NCI-H748 (cell line): Measurements from ENCODE around the gene MCHR1.
A peak's percentile ranks its signal among the peaks of the same experiment; 100 is the strongest.

Experiments used
- DNase-seq: peaks from one replicate; lab custom pipeline; 2025; ENCODE audit not compliant: unreplicated experiment; lab: John Stamatoyannopoulos, UW

The MCHR1 gene

GRCh38 chr22:40720538-40721256 lies 41.4 kb downstream of the MCHR1 start:
- DNase-seq = no peak

DNA sequence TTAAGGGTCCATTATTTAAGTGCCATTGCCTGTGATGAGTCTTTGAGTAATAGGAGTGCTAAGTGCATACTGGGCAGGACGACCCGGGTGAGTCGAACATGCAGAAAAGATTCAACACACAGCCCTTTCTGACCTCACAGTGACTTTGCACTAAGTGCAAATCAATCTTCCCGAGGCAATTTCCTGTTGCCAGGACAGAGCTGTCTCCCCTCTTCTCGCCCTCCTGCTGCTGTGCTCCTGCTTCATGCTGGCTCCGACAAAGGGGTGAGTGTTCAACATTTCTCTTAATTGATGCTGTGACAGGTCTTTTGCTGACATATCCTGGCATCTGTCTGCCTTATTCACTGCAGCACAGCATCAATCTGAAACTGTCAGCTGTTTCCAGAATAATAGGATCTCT lies 42.0 kb downstream of the MCHR1 start:
- DNase-seq = peak; percentile 87

- no peak for DNase-seq
Measured at GRCh38 chr22:40723396-40723933, 44.2 kb downstream of the MCHR1 start.

GRCh38 chr22:40726514-40726913 lies 47.2 kb downstream of the MCHR1 start:
- no peak for DNase-seq

DNA sequence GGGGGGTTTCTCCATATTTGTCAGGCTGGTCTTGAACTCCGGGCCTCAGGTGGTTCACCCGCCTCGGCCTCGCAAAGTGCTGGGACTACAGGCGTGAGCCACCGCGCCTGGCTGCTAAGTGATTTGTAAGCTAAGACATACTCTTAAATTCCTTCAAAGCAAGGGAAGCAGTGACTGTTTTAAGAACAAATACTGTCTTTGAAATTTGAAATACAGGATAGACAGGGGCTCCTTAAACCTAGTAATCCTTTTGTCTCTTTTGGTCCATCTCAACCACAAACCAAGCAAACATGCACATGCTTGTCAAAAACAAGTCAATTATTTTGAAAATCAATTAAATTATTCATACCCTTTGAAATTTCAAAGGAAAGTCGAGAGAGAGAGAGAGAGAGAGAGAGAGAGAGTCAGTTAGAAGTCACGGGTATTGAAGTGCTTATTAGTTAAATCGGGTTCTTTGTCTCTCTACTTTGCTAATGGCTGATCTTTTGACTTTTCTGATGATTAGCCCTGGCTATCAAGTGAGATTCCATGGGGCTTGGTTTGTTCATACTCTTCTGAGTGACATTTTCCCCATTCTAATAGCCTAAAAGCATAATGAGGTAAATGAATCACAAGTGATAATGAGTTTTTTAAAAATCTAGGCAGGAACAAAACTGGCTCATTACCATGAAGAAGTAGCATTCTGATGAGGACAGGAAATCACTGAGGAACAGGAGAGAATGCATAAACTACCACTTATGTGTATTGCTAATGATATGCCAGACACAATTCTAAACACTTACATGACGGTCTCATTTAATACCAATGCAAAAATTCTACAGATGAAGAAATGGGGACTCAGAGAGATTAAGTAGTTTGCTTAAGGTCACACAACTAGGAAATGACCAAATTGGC lies 48.0 kb downstream of the MCHR1 start:
- DNase-seq = peak; percentile 9

DNA sequence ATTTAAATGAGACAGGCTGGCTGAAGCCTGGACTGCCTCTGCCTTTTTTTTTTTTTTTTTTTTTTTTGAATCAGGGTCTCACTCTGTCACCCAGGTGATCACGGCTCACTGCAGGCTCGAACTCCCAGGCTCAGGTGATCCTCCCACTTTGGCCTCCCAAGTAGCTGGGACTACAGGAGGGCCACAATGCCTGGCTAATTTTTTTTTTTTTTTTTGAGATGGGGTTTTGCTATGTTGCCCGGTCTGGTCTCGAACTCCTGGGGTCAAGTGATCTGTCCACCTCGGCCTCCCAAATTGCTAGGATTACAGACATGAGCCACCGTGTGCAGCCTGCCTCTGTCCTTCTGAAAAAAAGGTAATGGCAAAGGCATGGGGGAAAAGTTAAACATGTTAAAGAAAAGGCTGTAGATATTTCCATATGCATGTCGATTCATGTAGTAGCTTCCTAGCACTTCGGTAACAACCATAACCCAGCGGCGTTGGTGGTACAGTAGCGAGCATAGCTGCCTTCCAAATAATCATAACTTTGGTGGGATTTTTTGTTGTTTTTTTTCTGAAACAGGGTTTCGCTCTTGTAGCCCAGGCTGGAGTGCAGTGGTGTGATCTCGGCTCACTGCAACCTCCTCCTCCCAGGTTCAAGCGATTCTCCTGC lies 48.8 kb downstream of the MCHR1 start:
- no peak for DNase-seq

DNA sequence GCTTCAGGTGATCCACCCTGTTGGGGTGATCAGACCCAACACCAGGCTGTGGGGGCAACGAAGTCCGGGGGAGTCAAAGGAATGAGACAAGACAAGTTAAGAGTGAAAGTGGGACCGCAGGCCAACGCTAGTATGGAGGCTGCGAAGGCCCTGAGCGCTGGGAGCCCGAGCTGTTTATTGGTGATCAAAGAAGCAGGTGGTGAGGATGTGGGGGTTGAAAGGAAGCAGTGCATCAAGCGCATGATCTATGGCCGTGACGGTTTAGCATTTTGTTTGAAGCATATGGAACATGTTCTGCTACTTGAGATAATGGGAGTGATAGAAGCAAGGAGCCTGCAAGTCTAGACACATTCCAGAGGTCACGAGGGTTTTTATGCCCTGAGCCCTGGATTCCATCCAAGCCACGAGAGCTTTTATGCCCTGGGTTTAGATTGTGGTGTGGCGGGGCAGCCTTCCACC lies 49.5 kb downstream of the MCHR1 start:
- peak; percentile 71 for DNase-seq

DNA sequence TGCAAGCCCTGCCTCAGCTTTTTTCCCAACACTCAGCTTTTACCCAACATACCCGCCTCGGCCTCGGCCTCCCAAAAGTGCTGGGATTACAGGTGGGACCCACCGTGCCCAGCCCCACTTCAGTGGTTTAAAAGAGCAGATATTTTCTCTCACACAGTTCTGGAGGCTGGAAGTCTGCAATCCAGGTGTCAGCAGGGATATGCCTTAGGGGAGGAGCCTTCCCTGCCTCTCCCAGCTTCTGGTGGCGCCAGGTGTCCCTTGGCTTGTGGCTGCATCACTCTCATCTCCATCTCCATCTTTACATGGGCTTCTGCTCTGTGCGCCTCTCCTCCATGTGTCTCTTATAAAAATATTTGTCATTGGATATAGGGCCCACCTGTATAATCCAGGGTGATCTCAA lies 50.0 kb downstream of the MCHR1 start:
- no peak for DNase-seq
